ENCODE results near the gene CLSTN1.

Gene CLSTN1

GRCh38 chr1:9710037-9710436 lies 113.7 kb downstream of the CLSTN1 start:
- DNase-seq, result no peak

GRCh38 chr1:9706178-9706577 lies 117.6 kb downstream of the CLSTN1 start:
- no peak for DNase-seq

- DNase-seq, result no peak
These were observed 118.2 kb downstream of the CLSTN1 start for GRCh38 chr1:9705337-9706093.

GRCh38 chr1:9703681-9704080 lies 120.1 kb downstream of the CLSTN1 start:
- no peak for DNase-seq

GRCh38 chr1:9703165-9703509 lies 120.6 kb downstream of the CLSTN1 start:
- DNase-seq, result no peak

- no peak for DNase-seq
These were observed 122.1 kb downstream of the CLSTN1 start for GRCh38 chr1:9701665-9702064.

GRCh38 chr1:9700340-9700739 lies 123.4 kb downstream of the CLSTN1 start:
- no peak for DNase-seq

- DNase-seq, result no peak
These were observed 124.4 kb downstream of the CLSTN1 start for GRCh38 chr1:9699361-9699760.

- DNase-seq, result no peak
These were observed 127.0 kb downstream of the CLSTN1 start for GRCh38 chr1:9696793-9697192.

GRCh38 chr1:9691691-9692090 lies 132.1 kb downstream of the CLSTN1 start:
- no peak for DNase-seq

- DNase-seq, result no peak
These were observed 132.7 kb downstream of the CLSTN1 start for GRCh38 chr1:9691108-9691445.

GRCh38 chr1:9690440-9691107 lies 133.2 kb downstream of the CLSTN1 start:
- no peak for DNase-seq

- no peak for DNase-seq
These were observed 133.8 kb downstream of the CLSTN1 start for GRCh38 chr1:9689971-9690381.

- DNase-seq, result no peak
These were observed 134.6 kb downstream of the CLSTN1 start for GRCh38 chr1:9689011-9689706.

- DNase-seq, result no peak
These were observed 135.2 kb downstream of the CLSTN1 start for GRCh38 chr1:9688599-9688998.

- no peak for DNase-seq
These were observed 135.7 kb downstream of the CLSTN1 start for GRCh38 chr1:9687874-9688582.

GRCh38 chr1:9687120-9687873 lies 136.5 kb downstream of the CLSTN1 start:
- DNase-seq, result no peak

GRCh38 chr1:9684801-9685200 lies 139.0 kb downstream of the CLSTN1 start:
- DNase-seq, result no peak

GRCh38 chr1:9680828-9681227 lies 142.9 kb downstream of the CLSTN1 start:
- no peak for DNase-seq

GRCh38 chr1:9680091-9680490 lies 143.7 kb downstream of the CLSTN1 start:
- no peak for DNase-seq

Measured in NCI-H2081 treated with DMSO at 0.1 percent for 48 hours (cell line).